Measurements from ENCODE around the gene LSM14B.

DNA sequence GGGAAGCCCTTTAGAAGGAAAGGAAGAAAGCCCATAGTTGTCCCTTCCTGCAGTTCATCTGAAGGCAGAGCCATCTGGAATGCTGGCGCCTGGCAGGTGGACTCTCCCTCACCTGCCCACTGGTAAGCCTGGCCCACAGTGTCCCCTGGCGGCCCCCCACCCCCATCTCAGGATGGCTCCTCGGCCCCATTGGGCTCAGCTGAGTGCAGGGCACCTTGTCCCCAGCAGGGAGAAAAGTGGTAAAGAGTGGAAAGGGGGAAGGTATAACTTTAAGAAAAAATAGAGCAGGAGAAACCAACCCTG is 33.9 kb downstream of the LSM14B start:
- TF ChIP-seq CTCF (conservative IDR thresholded peaks at IDR 0.05) (no peak), ZFX (IDR thresholded peaks at IDR 0.05) (no peak)
